Cardiac fibroblast (primary cell): ENCODE results near the gene PLXNA4.

Experiments used
- DNase-seq, 2 donors: peaks; one replicate each; pipeline versions ENCODE4 v3.0.0 to v3.0.0-alpha.2; 2010; ENCODE audit warnings: low read depth in 2 of 2
- H3K4me3 ChIP-seq, 2 donors: replicated peaks in 1 of 2; 1 replicate in 1 of 2; 2 replicates in 1 of 2; pipeline ENCODE4 v1.5.1; 2011; ENCODE audit warnings: low read depth in 2 of 2, low read length in 2 of 2, mild to moderate bottlenecking in 2 of 2, moderate library complexity in 1 of 2
- CTCF ChIP-seq: IDR thresholded peaks from one replicate; pipeline ENCODE4 v1.5.1; 2011; ENCODE audit warnings: low read depth, mild to moderate bottlenecking, low read length, inconsistent platforms

PLXNA4 gene

GRCh38 chr7:132161533-132161915 lies 414.7 kb downstream of the PLXNA4 start:
- no peak overlapping the region for H3K4me3 ChIP-seq
- no peak for DNase-seq
- no peak for TF ChIP-seq CTCF

DNA sequence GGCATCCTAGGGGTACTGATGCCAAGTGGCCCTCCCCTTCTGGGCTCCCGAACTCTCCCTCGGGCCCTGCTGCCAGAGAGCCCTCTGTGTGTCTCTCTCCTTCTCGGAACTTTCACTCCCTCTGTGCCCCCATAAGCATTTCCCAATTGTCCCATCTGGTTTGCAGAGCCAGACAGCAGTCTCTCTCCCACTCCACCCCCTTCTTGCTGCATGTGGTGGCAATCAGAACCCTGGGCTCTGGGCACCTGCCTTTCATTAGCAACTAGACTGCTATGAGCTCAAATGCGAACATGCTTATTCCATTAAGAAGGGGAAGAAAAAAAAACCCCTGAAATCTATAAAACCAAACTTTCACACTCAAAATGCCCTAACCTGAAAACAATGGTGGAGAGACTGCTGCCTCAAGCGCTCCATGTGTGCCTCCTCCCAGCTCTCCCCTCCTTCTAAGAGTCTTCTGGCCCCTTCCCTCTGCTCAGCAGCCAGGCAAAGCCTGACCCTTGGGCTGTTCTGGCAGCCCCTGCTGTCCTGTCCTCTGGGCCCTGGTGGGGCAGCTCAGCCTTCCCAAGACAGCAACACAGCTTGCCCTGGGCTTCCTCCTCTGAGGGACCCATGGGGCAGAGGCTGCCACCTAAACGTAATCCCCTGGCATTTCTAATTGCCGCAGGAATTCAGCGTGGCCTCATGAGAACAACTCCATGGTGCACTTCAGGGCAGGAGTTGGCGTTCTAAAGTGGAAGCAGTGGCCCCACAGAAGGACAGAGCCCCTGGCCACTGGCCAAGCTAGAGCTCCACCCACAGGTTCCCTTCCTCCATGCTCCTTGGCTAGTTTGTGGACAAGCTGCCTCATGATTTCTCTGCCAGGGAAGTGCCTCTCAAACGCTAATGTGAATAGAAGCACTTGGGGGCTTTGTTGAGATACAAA lies 415.4 kb downstream of the PLXNA4 start:
- peak in 1 of 2 donors; percentile 44 for DNase-seq
- no peak for TF ChIP-seq CTCF
- no peak overlapping the region for H3K4me3 ChIP-seq

DNA sequence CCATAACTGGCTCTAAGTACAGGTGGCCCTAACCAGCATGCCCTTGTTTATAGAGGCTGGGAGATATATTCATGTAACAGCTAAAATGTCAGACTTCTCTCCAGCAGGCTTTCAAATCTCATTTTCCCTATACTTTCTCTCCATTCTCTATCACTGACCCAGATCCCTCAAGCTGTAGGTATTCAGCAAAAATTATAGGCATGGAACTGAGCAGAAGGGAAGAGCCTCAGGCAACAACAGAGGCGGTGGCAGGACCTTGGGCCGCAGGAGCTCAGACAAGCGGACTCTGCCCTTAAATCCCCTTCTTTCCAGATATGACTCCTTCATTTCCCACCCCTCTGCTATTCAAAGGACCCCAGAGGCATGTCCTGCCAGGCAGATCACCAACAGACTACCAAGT lies 417.4 kb downstream of the PLXNA4 start:
- TF ChIP-seq CTCF, result no peak
- no peak overlapping the region for H3K4me3 ChIP-seq
- DNase-seq, result no peak

- H3K4me3 ChIP-seq, result no peak overlapping the region
- no peak for TF ChIP-seq CTCF
- DNase-seq, result no peak
These were observed 418.1 kb downstream of the PLXNA4 start for GRCh38 chr7:132158166-132158565.

- no peak for TF ChIP-seq CTCF
- no peak for DNase-seq
- no peak overlapping the region for H3K4me3 ChIP-seq
These were observed 420.6 kb downstream of the PLXNA4 start for GRCh38 chr7:132155715-132156114.

DNA sequence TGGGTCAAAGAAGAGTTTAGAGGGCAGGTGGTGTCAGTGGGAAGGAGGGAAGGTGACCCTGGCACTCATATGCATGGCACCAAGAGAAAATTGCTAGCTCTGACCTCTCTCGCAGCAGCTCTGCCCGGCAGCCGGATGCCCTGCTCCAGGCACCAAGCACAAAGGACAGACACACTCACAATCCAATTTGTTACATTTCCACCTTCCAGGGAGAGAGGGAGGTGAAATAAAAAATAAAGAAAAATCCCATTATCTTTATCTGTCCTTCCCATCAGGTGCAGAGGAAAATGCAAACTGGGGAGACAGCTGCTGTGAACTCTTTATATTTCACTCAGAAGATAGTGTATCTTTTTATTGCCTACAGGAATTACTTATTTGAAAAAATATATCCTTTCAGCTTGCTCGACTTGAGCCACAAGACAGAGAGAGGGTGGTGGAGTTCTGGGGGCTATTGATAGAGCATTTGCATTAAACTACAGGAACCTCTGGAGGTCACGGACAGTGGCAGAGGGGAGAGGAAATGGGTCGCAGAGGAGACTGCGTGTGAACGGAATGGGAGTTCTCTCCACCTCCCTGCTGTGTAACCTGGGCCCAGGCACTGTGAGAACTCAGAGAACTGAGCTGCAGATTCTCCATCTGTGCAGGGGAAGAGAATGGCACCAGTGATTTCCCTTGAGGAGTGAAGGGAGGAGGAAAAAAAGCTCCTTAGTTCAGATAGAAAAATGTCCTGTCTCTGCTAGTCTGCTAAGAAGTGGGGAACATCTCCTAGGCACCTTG lies 421.4 kb downstream of the PLXNA4 start:
- no peak for DNase-seq
- no peak overlapping the region for H3K4me3 ChIP-seq
- TF ChIP-seq CTCF, result no peak
